ENCODE data around the gene TAB2. TPM values are rescaled to one million over a fixed set of nuclear protein-coding genes. Genes with fewer than 3 reads are reported as not detected.

The TAB2 gene
- total RNA-seq, 1 donor from 2014 or later = 20.5 TPM

DNA sequence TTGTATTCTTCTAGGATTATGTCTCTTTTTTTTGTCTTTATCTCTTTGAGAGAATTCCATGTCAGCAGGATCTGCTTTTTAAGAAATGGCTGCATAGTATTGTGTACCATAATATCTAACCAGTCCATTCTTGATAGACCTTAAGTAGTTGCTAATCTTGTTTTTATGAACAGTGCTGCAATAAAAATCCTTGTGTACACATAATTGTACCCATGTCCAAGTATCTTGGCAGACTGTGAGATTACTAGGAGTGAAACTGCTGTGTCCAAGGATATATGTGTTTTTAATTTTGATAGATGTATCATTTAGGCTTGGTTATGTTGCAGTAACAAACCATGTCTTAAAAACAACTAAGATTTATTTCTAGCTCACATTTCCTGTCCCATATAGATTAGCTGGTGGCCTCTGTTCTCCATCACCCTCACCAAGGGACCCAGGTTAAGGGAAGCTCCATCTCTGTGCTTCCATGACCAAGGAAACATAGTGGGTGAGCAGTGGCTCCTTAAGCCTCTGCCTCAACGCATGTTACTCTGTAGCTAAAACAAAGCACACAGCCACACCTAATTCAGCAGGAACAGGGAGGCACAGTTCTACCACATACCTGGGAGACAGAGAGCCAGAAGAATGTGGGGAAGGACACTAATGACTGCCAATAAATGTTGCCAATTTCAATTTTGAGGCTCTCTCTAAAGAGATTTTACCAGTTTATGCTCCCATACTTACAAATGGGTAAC, 70.4 kb downstream of the TAB2 start:
- no peak for DNase-seq (ENCODE audit: low read depth)
- TF ChIP-seq, protein P1, sequence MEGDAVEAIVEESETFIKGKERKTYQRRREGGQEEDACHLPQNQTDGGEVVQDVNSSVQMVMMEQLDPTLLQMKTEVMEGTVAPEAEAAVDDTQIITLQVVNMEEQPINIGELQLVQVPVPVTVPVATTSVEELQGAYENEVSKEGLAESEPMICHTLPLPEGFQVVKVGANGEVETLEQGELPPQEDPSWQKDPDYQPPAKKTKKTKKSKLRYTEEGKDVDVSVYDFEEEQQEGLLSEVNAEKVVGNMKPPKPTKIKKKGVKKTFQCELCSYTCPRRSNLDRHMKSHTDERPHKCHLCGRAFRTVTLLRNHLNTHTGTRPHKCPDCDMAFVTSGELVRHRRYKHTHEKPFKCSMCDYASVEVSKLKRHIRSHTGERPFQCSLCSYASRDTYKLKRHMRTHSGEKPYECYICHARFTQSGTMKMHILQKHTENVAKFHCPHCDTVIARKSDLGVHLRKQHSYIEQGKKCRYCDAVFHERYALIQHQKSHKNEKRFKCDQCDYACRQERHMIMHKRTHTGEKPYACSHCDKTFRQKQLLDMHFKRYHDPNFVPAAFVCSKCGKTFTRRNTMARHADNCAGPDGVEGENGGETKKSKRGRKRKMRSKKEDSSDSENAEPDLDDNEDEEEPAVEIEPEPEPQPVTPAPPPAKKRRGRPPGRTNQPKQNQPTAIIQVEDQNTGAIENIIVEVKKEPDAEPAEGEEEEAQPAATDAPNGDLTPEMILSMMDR (IDR thresholded peaks at IDR 0.05; ENCODE audit: insufficient read depth, low read length, severe bottlenecking) = no peak
- Histone ChIP-seq H3K36me3 (ENCODE audit: control insufficient read depth, insufficient read depth, low read length) (peaks cover 2% of the 10 kb centered on the region), H3K27me3 (ENCODE audit: control insufficient read depth, insufficient read depth, low read length) (no peaks in the 10 kb centered on the region), H3K4me3 (ENCODE audit: low read depth, low read length) (no peak overlapping the region)
- FAIRE-seq = no peak

DNA sequence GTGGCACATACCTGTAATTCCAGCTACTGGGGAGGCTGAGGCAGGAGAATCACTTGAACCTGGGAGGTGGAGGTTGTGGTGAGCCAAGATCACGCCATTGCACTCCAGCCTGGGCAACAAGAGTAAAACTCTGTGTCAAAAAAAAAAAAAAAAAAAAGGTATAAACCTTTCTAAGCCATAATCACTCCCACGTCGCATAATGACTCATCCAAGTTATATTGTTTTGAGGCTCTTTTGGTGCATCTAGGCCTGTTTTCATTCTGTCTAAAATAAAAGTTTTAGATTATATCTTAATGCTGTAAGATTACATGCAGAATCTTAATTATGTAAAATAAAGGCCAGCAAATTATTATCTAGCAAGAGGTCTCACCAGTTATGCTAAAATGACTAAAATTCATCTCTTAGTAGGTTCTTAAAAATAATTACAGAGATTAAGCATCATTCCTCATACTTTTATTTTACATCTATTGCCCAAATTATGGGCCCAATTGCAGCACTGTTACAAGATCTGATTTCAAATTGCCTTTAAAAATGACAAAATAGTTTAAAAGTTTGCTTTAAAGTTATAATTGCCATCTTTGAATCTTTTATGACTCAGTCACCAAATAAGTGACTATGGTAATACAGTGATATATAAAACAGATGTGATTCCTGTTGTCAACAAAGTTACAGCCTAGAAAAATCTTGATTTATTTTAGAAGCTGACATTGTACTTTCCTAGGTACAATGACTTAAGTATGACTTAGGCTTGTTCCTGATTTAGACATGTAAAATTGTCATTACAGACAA, 72.2 kb downstream of the TAB2 start:
- FAIRE-seq (no peak), DNase-seq (ENCODE audit: low read depth) (no peak)
- Histone ChIP-seq H3K4me3 (ENCODE audit: low read depth, low read length) (no peak overlapping the region), H3K36me3 (ENCODE audit: control insufficient read depth, insufficient read depth, low read length) (no peaks in the 10 kb centered on the region), H3K27me3 (ENCODE audit: control insufficient read depth, insufficient read depth, low read length) (no peaks in the 10 kb centered on the region)
- TF ChIP-seq, protein P1 (IDR thresholded peaks at IDR 0.05; ENCODE audit: insufficient read depth, low read length, severe bottlenecking) = no peak

DNA sequence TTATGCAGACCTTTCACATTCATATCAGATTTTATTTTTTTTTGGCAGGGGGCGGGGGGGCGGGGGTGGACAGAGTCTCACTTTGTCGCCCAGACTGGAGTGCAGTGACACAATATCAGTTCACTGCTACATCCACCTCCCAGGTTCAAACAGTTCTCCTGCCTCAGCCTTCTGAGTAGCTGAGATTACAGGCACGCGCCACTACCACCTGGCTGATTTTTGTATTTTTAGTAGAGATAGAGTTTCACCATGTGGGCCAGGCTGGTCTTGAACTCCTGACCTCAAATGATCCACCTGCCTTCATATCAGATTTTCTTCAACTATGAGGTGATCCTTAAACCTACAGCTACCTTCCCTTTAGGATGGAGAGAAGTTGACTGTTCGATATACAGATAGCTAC, 74.6 kb downstream of the TAB2 start:
- no peak for FAIRE-seq
- no peak for DNase-seq (ENCODE audit: low read depth)
- TF ChIP-seq, protein P1 (IDR thresholded peaks at IDR 0.05; ENCODE audit: insufficient read depth, low read length, severe bottlenecking) = no peak
- Histone ChIP-seq H3K27me3 (ENCODE audit: control insufficient read depth, insufficient read depth, low read length) (no peaks in the 10 kb centered on the region), H3K36me3 (ENCODE audit: control insufficient read depth, insufficient read depth, low read length) (no peaks in the 10 kb centered on the region), H3K4me3 (ENCODE audit: low read depth, low read length) (no peak overlapping the region)

DNA sequence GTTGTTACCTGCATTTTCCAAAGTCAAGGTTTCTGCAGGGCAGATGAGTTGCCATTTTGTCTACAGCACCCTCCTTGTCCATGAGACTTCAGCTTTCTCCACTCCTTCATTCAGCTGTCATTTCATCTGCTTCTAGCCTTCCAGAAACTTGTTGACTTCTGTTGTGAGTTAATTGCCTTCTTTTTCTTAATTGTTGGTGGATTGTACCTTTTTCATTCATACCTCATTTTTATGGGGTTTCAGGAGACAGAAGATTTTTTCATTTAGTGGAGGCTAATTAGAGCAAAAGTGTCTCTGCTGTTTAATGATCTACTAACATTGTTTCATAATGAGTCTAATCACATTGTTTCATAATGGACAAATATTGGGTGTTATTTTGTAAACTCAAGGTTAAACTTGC, 75.0 kb downstream of the TAB2 start:
- Histone ChIP-seq H3K4me3 (ENCODE audit: low read depth, low read length) (no peak overlapping the region), H3K27me3 (ENCODE audit: control insufficient read depth, insufficient read depth, low read length) (no peaks in the 10 kb centered on the region), H3K36me3 (ENCODE audit: control insufficient read depth, insufficient read depth, low read length) (peaks cover 2% of the 10 kb centered on the region)
- DNase-seq (ENCODE audit: low read depth) (no peak), FAIRE-seq (no peak)
- TF ChIP-seq, protein P1 (IDR thresholded peaks at IDR 0.05; ENCODE audit: insufficient read depth, low read length, severe bottlenecking) = no peak

DNA sequence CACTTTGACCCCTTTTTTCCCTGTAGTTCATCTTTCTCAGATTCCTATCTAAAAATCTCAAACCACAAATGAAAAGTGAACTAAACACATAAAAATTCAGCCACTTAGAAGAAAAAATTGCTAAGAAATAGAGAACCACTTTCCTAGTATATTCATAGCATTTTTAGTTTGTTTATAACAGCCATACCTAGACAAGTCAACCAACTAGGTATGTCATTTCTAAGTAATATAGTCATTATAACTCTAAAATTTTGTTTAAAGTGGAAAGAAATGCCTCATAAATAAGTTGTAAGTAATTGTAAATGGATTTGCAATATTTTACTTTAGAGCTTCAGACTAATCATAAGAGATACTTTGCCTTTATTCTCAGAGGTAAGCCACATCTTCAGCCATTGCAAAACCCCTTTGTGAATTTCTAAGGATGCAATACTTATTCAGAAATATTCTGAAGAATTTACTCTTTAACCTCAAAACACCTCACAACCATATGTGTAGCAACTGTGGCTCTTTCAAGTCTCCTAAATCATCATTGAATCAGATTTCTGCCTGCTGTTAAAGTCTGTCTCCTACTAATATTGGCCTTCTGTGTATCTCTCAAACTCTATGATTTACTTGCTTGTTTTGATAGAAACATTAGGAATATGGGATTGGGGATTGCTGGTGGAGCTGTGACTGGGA, 75.6 kb downstream of the TAB2 start:
- DNase-seq (ENCODE audit: low read depth) (no peak), FAIRE-seq (no peak)
- peaks cover 2% of the 10 kb centered on the region for H3K36me3 ChIP-seq (ENCODE audit: control insufficient read depth, insufficient read depth, low read length)
- H3K27me3 ChIP-seq (ENCODE audit: control insufficient read depth, insufficient read depth, low read length) = no peaks in the 10 kb centered on the region
- TF ChIP-seq, protein P1 (IDR thresholded peaks at IDR 0.05; ENCODE audit: insufficient read depth, low read length, severe bottlenecking) = no peak
- no peak overlapping the region for H3K4me3 ChIP-seq (ENCODE audit: low read depth, low read length)

Measured in bronchial epithelial cell (primary cell).